ENCODE data around the gene SLC25A30. TPM values are rescaled to one million over a fixed set of nuclear protein-coding genes. Genes with fewer than 3 reads are reported as not detected.

SLC25A30 gene
- total and polyA plus RNA-seq, 8 donors = 3.8 to 12.3 (median 7.5) TPM

DNA sequence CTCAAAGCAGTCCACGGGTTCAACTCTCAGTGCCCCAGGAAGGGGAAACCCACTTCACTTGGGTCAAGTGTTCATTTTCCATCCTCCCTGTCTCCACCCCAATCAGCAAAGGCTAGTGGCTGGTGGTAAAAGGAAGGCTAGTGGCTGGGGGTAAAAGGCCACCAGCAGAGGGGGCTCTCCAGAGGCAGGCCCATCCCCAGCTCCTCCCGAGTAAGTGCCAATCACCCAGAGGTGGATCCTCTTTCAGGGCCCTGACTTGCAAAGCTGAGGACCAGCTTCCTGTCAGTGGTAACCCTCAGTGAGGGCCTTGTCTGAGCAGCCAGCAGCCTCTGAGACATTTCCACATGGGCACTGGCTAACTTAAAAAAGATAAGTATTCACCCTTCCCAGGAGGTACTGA is 55.2 kb downstream of the SLC25A30 start:
- DNase-seq (no peak), FAIRE-seq (no peak), ATAC-seq (no peak)
- 88 to 98% methylated on average over 2 of the region's 2 CpGs for WGBS, 2 donors
- Histone ChIP-seq H3K9me3 (no peaks in the 10 kb centered on the region), H3K4me1 (no peaks in the 10 kb centered on the region), H3K27ac (no peak overlapping the region), H3K4me3 (no peak overlapping the region), H3K36me3 (no peaks in the 10 kb centered on the region), H3K27me3 (no peaks in the 10 kb centered on the region)
- intact Hi-C loops (cut with DNase I) = no loop called here
- TF ChIP-seq, protein P1, sequence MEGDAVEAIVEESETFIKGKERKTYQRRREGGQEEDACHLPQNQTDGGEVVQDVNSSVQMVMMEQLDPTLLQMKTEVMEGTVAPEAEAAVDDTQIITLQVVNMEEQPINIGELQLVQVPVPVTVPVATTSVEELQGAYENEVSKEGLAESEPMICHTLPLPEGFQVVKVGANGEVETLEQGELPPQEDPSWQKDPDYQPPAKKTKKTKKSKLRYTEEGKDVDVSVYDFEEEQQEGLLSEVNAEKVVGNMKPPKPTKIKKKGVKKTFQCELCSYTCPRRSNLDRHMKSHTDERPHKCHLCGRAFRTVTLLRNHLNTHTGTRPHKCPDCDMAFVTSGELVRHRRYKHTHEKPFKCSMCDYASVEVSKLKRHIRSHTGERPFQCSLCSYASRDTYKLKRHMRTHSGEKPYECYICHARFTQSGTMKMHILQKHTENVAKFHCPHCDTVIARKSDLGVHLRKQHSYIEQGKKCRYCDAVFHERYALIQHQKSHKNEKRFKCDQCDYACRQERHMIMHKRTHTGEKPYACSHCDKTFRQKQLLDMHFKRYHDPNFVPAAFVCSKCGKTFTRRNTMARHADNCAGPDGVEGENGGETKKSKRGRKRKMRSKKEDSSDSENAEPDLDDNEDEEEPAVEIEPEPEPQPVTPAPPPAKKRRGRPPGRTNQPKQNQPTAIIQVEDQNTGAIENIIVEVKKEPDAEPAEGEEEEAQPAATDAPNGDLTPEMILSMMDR (IDR thresholded peaks at IDR 0.05) = no peak

DNA sequence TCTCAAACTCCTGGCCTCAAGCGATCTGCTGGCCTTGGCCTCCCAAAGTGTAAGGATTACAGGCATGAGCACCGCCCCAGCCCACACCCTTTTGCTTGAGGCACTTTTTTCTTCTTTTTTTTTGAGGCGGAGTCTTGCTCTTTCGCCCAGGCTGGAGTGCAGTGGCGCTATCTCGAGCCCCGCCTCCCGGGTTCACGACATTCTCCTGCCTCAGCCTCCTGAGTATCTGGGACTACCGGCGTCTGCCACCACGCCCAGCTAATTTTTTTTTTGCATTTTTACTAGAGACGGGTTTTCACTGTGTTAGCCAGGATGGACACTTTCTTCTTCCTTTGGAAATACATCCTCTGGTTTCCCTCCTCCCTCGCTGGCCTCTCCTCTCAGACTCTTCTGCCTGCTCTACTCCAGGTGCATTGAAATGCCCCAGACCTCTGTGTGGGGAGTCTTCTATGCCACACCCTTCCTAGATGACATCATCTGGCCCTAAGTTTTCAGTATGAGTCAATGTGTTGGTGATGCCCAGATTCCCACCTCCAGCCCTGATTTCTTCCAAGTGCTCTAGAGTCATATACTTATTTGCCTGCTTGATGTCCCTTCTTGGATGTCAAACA is 56.5 kb downstream of the SLC25A30 start:
- intact Hi-C loops (cut with DNase I) = no loop called here
- Histone ChIP-seq H3K27me3 (no peaks in the 10 kb centered on the region), H3K27ac (no peak overlapping the region), H3K4me3 (no peak overlapping the region), H3K9me3 (no peaks in the 10 kb centered on the region), H3K4me1 (no peaks in the 10 kb centered on the region), H3K36me3 (no peaks in the 10 kb centered on the region)
- FAIRE-seq (no peak), DNase-seq (no peak), ATAC-seq (peak in 1 of 4 donors; percentile 19)
- WGBS, 2 donors = 94 to 95% methylated on average over 14 of the region's 14 CpGs
- TF ChIP-seq, protein P1 (IDR thresholded peaks at IDR 0.05) = no peak

DNA sequence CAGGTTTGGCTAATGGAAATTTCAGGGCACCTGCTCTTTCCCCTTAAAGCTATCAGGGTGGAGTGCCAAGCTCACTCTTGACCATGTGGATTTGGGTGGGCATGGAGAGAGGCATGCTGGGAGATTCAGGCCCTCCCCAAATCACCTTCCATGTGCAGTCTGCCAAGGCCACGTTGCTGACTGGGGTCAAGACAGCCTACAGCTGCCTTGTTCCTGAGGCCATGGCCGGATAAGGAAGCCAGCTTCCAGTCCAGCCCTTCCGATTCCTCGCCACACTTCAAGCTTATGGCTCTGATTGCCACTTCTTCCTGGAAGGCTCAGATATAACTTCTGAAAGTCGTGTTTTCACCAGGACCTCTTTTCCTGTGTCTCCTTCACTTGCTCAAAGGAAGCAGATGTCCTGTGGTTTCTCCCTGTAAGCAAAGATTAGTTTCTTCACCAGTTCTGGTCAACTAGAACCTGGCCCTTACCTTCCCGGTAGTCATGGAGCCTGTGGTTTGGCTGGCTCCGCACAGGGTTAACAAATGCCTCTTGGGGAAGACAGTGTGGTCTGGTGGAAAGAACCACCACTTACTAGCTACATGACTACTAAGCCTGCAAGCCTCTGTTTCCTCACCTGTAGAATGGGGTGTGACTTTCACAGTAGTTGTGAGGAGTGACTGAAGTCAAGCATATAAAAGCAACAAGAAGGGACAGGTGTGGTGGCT is 61.1 kb downstream of the SLC25A30 start:
- TF ChIP-seq, protein P1 (IDR thresholded peaks at IDR 0.05) = no peak
- no peak for FAIRE-seq
- DNase-seq = no peak
- Histone ChIP-seq H3K36me3 (no peaks in the 10 kb centered on the region), H3K9me3 (no peaks in the 10 kb centered on the region), H3K27ac (no peak overlapping the region), H3K4me3 (no peak overlapping the region), H3K27me3 (no peaks in the 10 kb centered on the region), H3K4me1 (no peaks in the 10 kb centered on the region)
- ATAC-seq = no peak
- intact Hi-C loops (cut with DNase I) = no loop called here
- WGBS, 2 donors = 81 to 85% methylated on average over 7 of the region's 7 CpGs

DNA sequence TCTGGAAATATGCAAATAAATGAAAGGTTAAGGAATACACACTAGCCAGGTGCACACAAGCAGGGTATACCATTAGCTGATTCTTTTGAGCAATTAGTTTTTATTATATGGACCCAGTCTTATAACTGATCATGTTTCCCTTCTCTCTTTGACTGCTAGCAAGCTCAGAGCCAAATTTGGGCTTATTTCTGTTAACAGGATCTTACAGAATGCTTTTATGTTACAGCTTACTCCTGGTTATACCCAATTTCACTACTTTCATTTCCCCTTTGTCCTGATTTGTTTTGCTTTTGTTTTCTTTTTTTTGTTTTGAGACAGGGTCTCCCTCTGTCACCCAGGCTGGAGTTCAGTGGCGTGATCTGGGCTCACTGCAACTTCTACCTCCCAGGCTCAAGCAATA is 64.3 kb downstream of the SLC25A30 start:
- no peak for ATAC-seq
- WGBS, 2 donors = 93 to 94% methylated on average over 1 of the region's 1 CpG
- FAIRE-seq = no peak

More for the DNA sequence above, 64.3 kb downstream of the SLC25A30 start:
- Histone ChIP-seq H3K27ac (no peak overlapping the region), H3K27me3 (no peaks in the 10 kb centered on the region), H3K4me1 (no peaks in the 10 kb centered on the region), H3K36me3 (no peaks in the 10 kb centered on the region), H3K9me3 (no peaks in the 10 kb centered on the region), H3K4me3 (no peak overlapping the region)
- TF ChIP-seq, protein P1 (IDR thresholded peaks at IDR 0.05) = no peak
- intact Hi-C loops (cut with DNase I) = no loop called here
- no peak for DNase-seq
